ENCODE measurements around the gene PGBD5.
A peak's percentile ranks its signal among the peaks of the same experiment; 100 is the strongest.

DNA sequence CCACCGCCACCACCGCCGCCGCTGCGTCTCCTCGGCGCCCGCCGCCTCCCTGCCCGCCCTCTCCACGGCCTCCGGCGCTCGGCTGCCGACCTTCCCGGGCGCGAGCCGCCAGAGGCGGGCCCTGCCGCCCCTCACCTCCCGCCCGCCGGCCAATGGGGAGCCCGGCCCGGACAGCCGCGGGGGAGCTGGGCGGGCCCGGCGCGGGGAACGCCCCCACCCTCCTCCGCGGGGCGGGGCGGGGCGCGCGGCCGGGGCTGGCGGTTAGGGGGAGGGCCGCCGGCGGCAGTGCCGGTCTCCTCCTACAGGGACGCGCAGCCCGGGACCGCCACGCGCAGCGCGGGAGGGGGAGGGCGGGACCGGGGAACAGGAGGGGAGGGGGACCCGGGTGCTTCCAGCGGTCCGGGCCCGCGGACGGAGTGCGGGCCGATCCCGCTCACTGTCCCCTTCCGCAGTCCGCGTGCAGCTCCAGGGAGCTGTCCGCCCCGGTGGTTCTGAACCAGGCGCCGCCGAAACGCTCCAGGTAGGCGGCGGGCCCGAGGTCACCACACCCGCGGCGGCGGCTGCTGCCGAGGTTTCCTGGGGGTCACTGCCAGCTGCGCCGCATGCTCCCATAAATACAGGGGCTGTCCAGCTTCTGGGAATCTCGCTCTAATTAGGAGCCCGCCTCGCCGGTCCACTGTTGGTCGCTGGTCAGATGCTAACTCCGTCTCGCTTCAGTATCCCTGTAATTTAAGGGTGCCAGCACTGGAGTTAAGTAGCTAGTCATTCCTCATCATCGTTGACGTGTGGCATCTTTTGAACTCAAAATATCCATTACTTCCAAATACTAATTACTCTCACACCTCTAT is at the start of gene PGBD5:
- TF ChIP-seq, protein P1, sequence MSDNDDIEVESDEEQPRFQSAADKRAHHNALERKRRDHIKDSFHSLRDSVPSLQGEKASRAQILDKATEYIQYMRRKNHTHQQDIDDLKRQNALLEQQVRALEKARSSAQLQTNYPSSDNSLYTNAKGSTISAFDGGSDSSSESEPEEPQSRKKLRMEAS (IDR thresholded peaks at IDR 0.05; ENCODE audit: low read depth), result peak; percentile 90
- TF ChIP-seq, protein P2, sequence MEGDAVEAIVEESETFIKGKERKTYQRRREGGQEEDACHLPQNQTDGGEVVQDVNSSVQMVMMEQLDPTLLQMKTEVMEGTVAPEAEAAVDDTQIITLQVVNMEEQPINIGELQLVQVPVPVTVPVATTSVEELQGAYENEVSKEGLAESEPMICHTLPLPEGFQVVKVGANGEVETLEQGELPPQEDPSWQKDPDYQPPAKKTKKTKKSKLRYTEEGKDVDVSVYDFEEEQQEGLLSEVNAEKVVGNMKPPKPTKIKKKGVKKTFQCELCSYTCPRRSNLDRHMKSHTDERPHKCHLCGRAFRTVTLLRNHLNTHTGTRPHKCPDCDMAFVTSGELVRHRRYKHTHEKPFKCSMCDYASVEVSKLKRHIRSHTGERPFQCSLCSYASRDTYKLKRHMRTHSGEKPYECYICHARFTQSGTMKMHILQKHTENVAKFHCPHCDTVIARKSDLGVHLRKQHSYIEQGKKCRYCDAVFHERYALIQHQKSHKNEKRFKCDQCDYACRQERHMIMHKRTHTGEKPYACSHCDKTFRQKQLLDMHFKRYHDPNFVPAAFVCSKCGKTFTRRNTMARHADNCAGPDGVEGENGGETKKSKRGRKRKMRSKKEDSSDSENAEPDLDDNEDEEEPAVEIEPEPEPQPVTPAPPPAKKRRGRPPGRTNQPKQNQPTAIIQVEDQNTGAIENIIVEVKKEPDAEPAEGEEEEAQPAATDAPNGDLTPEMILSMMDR (IDR thresholded peaks at IDR 0.05), result no peak
- TF ChIP-seq, protein P3, sequence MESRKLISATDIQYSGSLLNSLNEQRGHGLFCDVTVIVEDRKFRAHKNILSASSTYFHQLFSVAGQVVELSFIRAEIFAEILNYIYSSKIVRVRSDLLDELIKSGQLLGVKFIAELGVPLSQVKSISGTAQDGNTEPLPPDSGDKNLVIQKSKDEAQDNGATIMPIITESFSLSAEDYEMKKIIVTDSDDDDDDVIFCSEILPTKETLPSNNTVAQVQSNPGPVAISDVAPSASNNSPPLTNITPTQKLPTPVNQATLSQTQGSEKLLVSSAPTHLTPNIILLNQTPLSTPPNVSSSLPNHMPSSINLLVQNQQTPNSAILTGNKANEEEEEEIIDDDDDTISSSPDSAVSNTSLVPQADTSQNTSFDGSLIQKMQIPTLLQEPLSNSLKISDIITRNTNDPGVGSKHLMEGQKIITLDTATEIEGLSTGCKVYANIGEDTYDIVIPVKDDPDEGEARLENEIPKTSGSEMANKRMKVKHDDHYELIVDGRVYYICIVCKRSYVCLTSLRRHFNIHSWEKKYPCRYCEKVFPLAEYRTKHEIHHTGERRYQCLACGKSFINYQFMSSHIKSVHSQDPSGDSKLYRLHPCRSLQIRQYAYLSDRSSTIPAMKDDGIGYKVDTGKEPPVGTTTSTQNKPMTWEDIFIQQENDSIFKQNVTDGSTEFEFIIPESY (IDR thresholded peaks at IDR 0.05; ENCODE audit: borderline replicate concordance, low read depth), result no peak
- TF ChIP-seq EZH2phosphoT487 (IDR thresholded peaks at IDR 0.05; ENCODE audit: borderline replicate concordance, low read depth) (no peak), YY1 (IDR thresholded peaks at IDR 0.05; ENCODE audit: low read depth) (no peak), RCOR1 (IDR thresholded peaks at IDR 0.05; ENCODE audit: low read length) (no peak)

All from SK-N-SH (cell line).